LNCAP (cell line): ENCODE measurements around the gene DTYMK.

Experiments
- CTCF ChIP-seq: fragments of 450-650 bp; IDR thresholded peaks from 2 replicates; pipeline ENCODE4 v1.5.1; 2017; ENCODE audit warnings: mild to moderate bottlenecking

DTYMK gene

GRCh38 chr2:241649927-241650326 is 36.7 kb downstream of the DTYMK start:
- TF ChIP-seq CTCF = no peak

GRCh38 chr2:241649404-241649803 is 37.2 kb downstream of the DTYMK start:
- no peak for TF ChIP-seq CTCF

GRCh38 chr2:241648453-241648852 is 38.2 kb downstream of the DTYMK start:
- no peak for TF ChIP-seq CTCF

- TF ChIP-seq CTCF = no peak
Observed at GRCh38 chr2:241645915-241646645, 40.5 kb downstream of the DTYMK start.

GRCh38 chr2:241645056-241645914 is 41.3 kb downstream of the DTYMK start:
- no peak for TF ChIP-seq CTCF

GRCh38 chr2:241641631-241642030 is 45.0 kb downstream of the DTYMK start:
- TF ChIP-seq CTCF = no peak

- no peak for TF ChIP-seq CTCF
Observed at GRCh38 chr2:241640165-241640795, 46.3 kb downstream of the DTYMK start.
